Lower leg skin (tissue), 3 donors: ENCODE measurements around the gene PRPF6.

Experiments used
- CTCF ChIP-seq, 3 donors: fragments of 450-650 bp; IDR thresholded peaks; one replicate each; pipeline ENCODE4 v1.5.1; 2016; ENCODE audit warnings: antibody characterized with exemption in 3 of 3, mild to moderate bottlenecking in 3 of 3, moderate library complexity in 2 of 3
- POLR2A ChIP-seq, 2 donors: fragments of 450-650 bp; IDR thresholded peaks; one replicate each; pipeline ENCODE4 v1.6.1; 2016 to 2017; ENCODE audit warnings: antibody characterized with exemption in 2 of 2, mild to moderate bottlenecking in 1 of 2, moderate library complexity in 1 of 2

GRCh38 chr20:63959699-63960075 is 21.2 kb upstream of the PRPF6 start:
- no peak for TF ChIP-seq POLR2A (IDR thresholded peaks at IDR 0.05)
- TF ChIP-seq CTCF (IDR thresholded peaks at IDR 0.05) = no peak
